Neuronal stem cell (in vitro differentiated cells): ENCODE measurements around the gene PDAP1.

Experiments used
- DNase-seq: peaks from one replicate; pipeline ENCODE4 v3.0.0-alpha.2; 2013; ENCODE audit warnings: low spot score
- H2AFZ ChIP-seq: one replicate; pipeline ENCODE4 v1.6.1; 2013; ENCODE audit warnings: mild to moderate bottlenecking, low read length, inconsistent platforms
- H2AK5ac ChIP-seq: 2 replicates; pipeline ENCODE4 v1.6.1; 2013; ENCODE audit warnings: low read depth, mild to moderate bottlenecking, inconsistent platforms, low read length, moderate library complexity, mixed read lengths
- H2BK120ac ChIP-seq: 2 replicates; pipeline ENCODE4 v1.6.1; 2013; ENCODE audit warnings: low read depth, mild to moderate bottlenecking, inconsistent platforms, low read length, moderate library complexity, mixed read lengths
- H2BK12ac ChIP-seq: one replicate; pipeline ENCODE4 v1.6.1; 2013; ENCODE audit warnings: low read length, inconsistent platforms
- H2BK15ac ChIP-seq: 2 replicates; pipeline ENCODE4 v1.6.1; 2013; ENCODE audit warnings: mild to moderate bottlenecking, low read length, inconsistent platforms, mixed read lengths
- H2BK5ac ChIP-seq: one replicate; pipeline ENCODE4 v1.6.1; 2013; ENCODE audit warnings: inconsistent platforms, mild to moderate bottlenecking, low read length, moderate library complexity
- H3K14ac ChIP-seq: one replicate; pipeline ENCODE4 v1.6.1; 2013; ENCODE audit warnings: low read length, inconsistent platforms
- H3K18ac ChIP-seq: 2 replicates; pipeline ENCODE4 v1.6.1; 2013; ENCODE audit warnings: low read length, inconsistent platforms
- H3K23ac ChIP-seq: 2 replicates; pipeline ENCODE4 v1.6.1; 2013; ENCODE audit warnings: low read depth, mild to moderate bottlenecking, mixed read lengths, low read length, inconsistent platforms; ENCODE audit not compliant: poor library complexity
- H3K27ac ChIP-seq: replicated peaks from 3 replicates; pipeline ENCODE4 v1.5.1; 2013; ENCODE audit warnings: low read length, inconsistent platforms
- H3K27me3 ChIP-seq, 3 experiments: 2 replicates each; pipeline ENCODE4 v1.6.1; 2013; ENCODE audit warnings: low read length in 3 of 3, mild to moderate bottlenecking in 2 of 3, inconsistent platforms in 1 of 3, low read depth in 1 of 3, mixed read lengths in 1 of 3, moderate library complexity in 1 of 3; ENCODE audit not compliant: control insufficient read depth in 3 of 3, insufficient read depth in 3 of 3
- H3K36me3 ChIP-seq, 2 donors: replicated peaks in 1 of 2; 2 replicates each; pipeline ENCODE4 v1.6.1; 2013; ENCODE audit warnings: low read length in 2 of 2; ENCODE audit not compliant: control insufficient read depth in 2 of 2, insufficient read depth in 2 of 2
- H3K4ac ChIP-seq: 2 replicates; pipeline ENCODE4 v1.6.1; 2013; ENCODE audit warnings: inconsistent platforms, mild to moderate bottlenecking, low read length, moderate library complexity
- H3K4me1 ChIP-seq, 2 donors: 1 replicate in 1 of 2; 2 replicates in 1 of 2; pipeline ENCODE4 v1.6.1; 2013; ENCODE audit warnings: low read length in 2 of 2, low read depth in 1 of 2; ENCODE audit not compliant: control insufficient read depth in 2 of 2, insufficient read depth in 1 of 2
- H3K4me2 ChIP-seq: one replicate; pipeline ENCODE4 v1.6.1; 2013; ENCODE audit warnings: mild to moderate bottlenecking, low read length, inconsistent platforms; ENCODE audit not compliant: insufficient read depth, poor library complexity, severe bottlenecking
- H3K4me3 ChIP-seq, 2 donors: 2 replicates each; pipeline ENCODE4 v1.5.1; 2013; ENCODE audit warnings: low read length in 2 of 2, mild to moderate bottlenecking in 2 of 2, inconsistent platforms in 1 of 2, moderate library complexity in 1 of 2
- H3K79me1 ChIP-seq: one replicate; pipeline ENCODE4 v1.6.1; 2013; ENCODE audit warnings: low read depth, mild to moderate bottlenecking, inconsistent platforms, low read length, moderate library complexity
- H3K9ac ChIP-seq: one replicate; pipeline ENCODE4 v1.6.1; 2013; ENCODE audit warnings: mild to moderate bottlenecking, low read depth, low read length, inconsistent platforms; ENCODE audit not compliant: poor library complexity
- H3K9me3 ChIP-seq, 2 donors: replicated peaks in 1 of 2; 2 replicates each; pipeline versions ENCODE3 to v1.6.1; 2013; ENCODE audit warnings: low read length in 2 of 2, mild to moderate bottlenecking in 2 of 2, inconsistent platforms in 1 of 2, low read depth in 1 of 2, mixed read lengths in 1 of 2, moderate library complexity in 1 of 2; ENCODE audit not compliant: control insufficient read depth in 2 of 2, insufficient read depth in 1 of 2
- H4K8ac ChIP-seq: one replicate; pipeline ENCODE4 v1.6.1; 2013; ENCODE audit warnings: low read depth, mild to moderate bottlenecking, inconsistent platforms, low read length, moderate library complexity
- H4K91ac ChIP-seq: one replicate; pipeline ENCODE4 v1.6.1; 2013; ENCODE audit warnings: low read length, low read depth, mild to moderate bottlenecking, inconsistent platforms; ENCODE audit not compliant: poor library complexity
- WGBS, 2 donors: extraction: QIAGEN DNeasy Blood & Tissue Kit; methylation state at CpG; one replicate each; pipeline ENCODE4 v1.1.7; 2013; ENCODE audit warnings: missing lambda C conversion rate in 2 of 2, mixed read lengths in 1 of 2; ENCODE audit not compliant: insufficient read length in 2 of 2, insufficient replicate concordance in 1 of 2; ENCODE audit errors: extremely low coverage in 2 of 2; 5-methylcytosine and 5-hydroxymethylcytosine counted together

The PDAP1 gene

DNA sequence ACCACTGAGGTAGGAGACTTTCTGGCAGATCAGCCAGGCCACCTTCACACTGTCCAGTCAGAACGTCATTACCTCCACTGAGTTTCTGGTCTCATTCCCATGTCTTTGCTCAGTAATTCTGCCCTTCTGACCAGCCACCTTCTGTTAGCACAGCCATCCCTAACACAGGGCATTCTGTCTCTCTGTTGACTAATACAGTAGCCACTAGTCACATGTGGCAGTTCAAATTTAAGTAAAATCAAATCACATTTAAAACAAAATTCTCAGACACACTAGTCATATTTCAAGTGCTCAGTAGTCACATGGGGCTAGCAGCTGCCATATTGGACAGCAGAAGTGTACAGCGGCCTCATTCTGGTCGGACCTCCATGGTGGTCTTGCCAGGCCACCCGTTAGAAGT lies 37.7 kb upstream of the PDAP1 start:
- Histone ChIP-seq H3K4ac (no peak overlapping the region), H4K91ac (no peak overlapping the region), H2BK15ac (no peak overlapping the region), H3K9ac (no peak overlapping the region), H2BK12ac (no peak overlapping the region), H3K27ac (no peak overlapping the region), H3K23ac (no peak overlapping the region), H2AK5ac (no peak overlapping the region), H4K8ac (no peak overlapping the region), H3K14ac (no peak overlapping the region), H3K27me3 (no peaks in the 10 kb centered on the region), H2BK120ac (no peak overlapping the region), H3K9me3 (no peaks in the 10 kb centered on the region), H3K36me3 (peaks cover 52 to 95% of the 10 kb centered on the region in 2 donors), H3K79me1 (peaks cover 7% of the 10 kb centered on the region), H3K4me1 (no peaks in the 10 kb centered on the region), H3K18ac (no peak overlapping the region), H2AFZ (no peak overlapping the region), H3K4me3 (no peak overlapping the region), H3K4me2 (no peak overlapping the region), H2BK5ac (no peak overlapping the region)
- DNase-seq: no peak
- no CpG with 5 or more reads among the region's 4 CpGs for WGBS, 2 donors

DNA sequence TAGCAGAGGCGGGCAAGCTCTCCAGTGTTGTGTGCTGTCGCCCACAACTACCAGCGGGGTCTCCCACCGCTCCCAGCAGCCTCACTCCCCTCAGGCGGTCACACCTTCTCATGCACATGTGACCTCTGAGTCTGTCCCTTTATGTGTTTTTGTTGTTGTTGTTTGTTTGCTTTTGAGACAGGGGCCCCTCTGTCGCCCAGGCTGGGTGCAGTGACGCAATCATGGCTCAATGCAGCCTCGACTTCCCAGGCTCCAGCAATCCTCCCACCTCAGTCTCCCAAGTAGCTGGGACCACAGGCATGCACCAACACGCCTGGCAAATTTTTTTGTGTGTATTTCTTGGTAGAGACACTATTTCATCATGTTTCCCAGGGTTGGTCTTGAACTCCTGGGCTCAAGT lies 31.8 kb upstream of the PDAP1 start:
- Histone ChIP-seq H2BK5ac (no peak overlapping the region), H3K4me2 (no peak overlapping the region), H2BK15ac (no peak overlapping the region), H2BK12ac (no peak overlapping the region), H3K14ac (no peak overlapping the region), H3K4ac (no peak overlapping the region), H4K8ac (no peak overlapping the region), H3K4me3 (peak overlapping the region in 1 of 2 donors; percentile 86), H3K18ac (no peak overlapping the region), H3K27ac (no peak overlapping the region), H3K79me1 (peaks cover 10% of the 10 kb centered on the region), H2AFZ (no peak overlapping the region), H3K9ac (peak overlapping the region; percentile 30), H3K9me3 (no peaks in the 10 kb centered on the region), H2BK120ac (no peak overlapping the region), H2AK5ac (no peak overlapping the region), H3K36me3 (peaks cover 12 to 60% of the 10 kb centered on the region in 2 donors), H3K23ac (no peak overlapping the region), H3K4me1 (peaks cover 8 to 12% of the 10 kb centered on the region in 2 donors), H3K27me3 (no peaks in the 10 kb centered on the region), H4K91ac (no peak overlapping the region)
- DNase-seq: no peak
- WGBS, 2 donors: no CpG with 5 or more reads among the region's 9 CpGs

DNA sequence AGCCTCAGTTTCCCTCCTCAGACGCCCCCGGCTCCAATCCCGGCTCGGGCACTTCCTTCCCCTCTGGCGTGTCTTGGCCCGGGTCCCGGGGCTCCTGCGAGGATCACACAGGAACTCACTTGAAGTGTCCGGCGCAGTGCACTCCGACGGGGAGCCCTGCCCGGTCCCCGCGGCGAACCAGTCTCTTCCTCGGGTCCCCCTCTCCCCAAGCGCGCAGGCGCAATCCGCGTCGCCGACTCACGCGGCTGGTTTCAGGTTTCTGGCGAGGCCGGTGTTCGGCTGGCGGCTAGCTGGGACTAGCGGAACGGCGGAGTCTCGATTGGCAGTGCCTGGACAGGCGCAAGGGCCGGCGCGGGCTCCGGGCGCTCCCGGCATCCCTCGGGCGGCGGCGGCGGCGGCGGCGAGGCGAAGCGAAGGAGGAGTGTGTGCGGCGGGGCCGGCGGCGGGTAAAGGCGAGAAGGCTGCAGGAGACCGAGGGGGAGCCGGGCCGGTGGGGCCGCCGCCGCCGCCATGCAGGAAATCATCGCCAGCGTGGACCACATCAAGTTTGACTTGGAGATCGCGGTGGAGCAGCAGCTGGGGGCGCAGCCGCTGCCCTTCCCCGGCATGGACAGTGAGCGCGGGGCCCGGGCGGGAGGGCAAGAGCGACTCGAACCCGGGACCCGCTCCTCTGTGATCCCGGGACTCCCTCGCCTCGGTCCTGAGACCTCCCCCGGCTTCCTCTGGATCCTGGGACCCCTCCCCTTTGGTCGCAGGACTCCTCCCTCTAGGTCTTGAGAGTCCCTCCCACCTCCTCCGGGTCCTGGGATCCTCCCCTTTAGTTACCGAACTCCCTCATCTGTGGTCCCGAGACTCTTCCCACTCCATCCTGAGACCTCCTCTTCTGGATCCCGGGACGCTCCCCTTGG lies 30.4 kb upstream of the PDAP1 start, which contains the start of the genes CPSF4 and PTCD1:
CPSF4 (plus strand) TSS at position 371 of the 908 bp plus-strand sequence; CDS start at position 511, 140 bp downstream.
PTCD1 (minus strand) TSS at position 226 of the 908 bp plus-strand sequence. CDS start 3,556 bp downstream, outside the sequence.
- peak within 1 kb of the TSS; percentile 71 for H2AK5ac ChIP-seq
- peak within 1 kb of the TSS; percentile 91 for H2BK15ac ChIP-seq
- peak within 1 kb of the TSS; percentile 91 for H3K27ac ChIP-seq
- no peak within 1 kb of the TSS for H4K91ac ChIP-seq
- peak within 1 kb of the TSS; percentile 76 for H4K8ac ChIP-seq
- H3K9ac ChIP-seq: peak within 1 kb of the TSS; percentile 100
- peak within 1 kb of the TSS; percentile 99 for H3K18ac ChIP-seq
- no CpG with 5 or more reads among the region's 89 CpGs for WGBS, 2 donors
- H3K36me3 ChIP-seq: peaks cover 13 to 61% of the 10 kb centered on the region in 2 donors
- H2AFZ ChIP-seq: peak within 1 kb of the TSS; percentile 99
- H3K4ac ChIP-seq: peak within 1 kb of the TSS; percentile 99
- peak; percentile 97 for DNase-seq
- H3K4me2 ChIP-seq: peak within 1 kb of the TSS; percentile 76
- peak within 1 kb of the TSS; percentile 79 for H2BK5ac ChIP-seq
- H3K4me3 ChIP-seq: peak within 1 kb of the TSS; percentile 86 to 98
- no peaks in the 10 kb centered on the region for H3K27me3 ChIP-seq
- no peak within 1 kb of the TSS for H2BK120ac ChIP-seq
- peak within 1 kb of the TSS; percentile 78 for H2BK12ac ChIP-seq
- H3K9me3 ChIP-seq: no peaks in the 10 kb centered on the region
- peak within 1 kb of the TSS; percentile 92 for H3K14ac ChIP-seq
- peaks cover 8 to 12% of the 10 kb centered on the region in 2 donors for H3K4me1 ChIP-seq
- H3K79me1 ChIP-seq: peaks cover 13% of the 10 kb centered on the region
- peak within 1 kb of the TSS; percentile 98 for H3K23ac ChIP-seq

DNA sequence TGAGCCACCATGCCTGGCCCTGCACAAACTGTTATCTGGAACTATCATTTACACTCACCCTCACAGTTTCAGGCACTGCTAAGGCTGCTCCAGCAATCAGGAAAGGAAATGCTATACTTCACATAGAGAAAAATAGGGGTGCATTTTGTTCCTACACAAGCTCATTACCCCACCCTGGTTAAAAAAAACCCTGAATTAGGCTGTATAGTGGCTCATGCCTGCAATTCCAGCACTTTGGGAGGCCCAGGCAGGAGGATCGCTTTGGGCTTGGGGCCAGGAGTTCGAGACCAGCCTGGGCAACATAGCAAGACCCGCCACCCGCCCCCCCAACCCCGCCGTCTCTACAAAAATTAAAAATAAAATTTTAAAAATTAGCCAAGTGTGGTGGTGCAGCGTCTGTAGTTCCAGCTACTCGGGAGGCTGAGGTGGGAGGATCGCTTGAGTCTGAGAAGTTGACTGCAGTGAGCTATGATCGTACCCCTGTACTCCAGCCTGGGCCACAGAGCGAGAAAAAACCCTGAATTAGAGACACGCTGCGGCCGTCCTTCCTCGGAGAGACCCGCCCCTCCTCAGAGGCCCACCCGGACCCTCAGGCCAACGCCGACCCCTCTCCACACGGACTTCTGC lies 29.7 kb upstream of the PDAP1 start:
- Histone ChIP-seq H3K79me1 (peaks cover 16% of the 10 kb centered on the region), H3K23ac (peak overlapping the region; percentile 98), H3K27me3 (no peaks in the 10 kb centered on the region), H3K27ac (no peak overlapping the region), H2BK15ac (peak overlapping the region; percentile 91), H3K4me2 (peak overlapping the region; percentile 76), H2BK120ac (no peak overlapping the region), H2AFZ (peak overlapping the region; percentile 99), H3K9ac (peak overlapping the region; percentile 91), H4K91ac (no peak overlapping the region), H3K9me3 (no peaks in the 10 kb centered on the region), H3K4me3 (peak overlapping the region; percentile 86 to 98), H2AK5ac (peak overlapping the region; percentile 61), H3K18ac (peak overlapping the region; percentile 95), H2BK5ac (peak overlapping the region; percentile 79), H2BK12ac (peak overlapping the region; percentile 78), H3K14ac (peak overlapping the region; percentile 85), H3K36me3 (peaks cover 18 to 61% of the 10 kb centered on the region in 2 donors), H3K4me1 (peaks cover 8 to 12% of the 10 kb centered on the region in 2 donors), H3K4ac (no peak overlapping the region), H4K8ac (peak overlapping the region; percentile 76)
- no peak for DNase-seq
- WGBS, 2 donors: no CpG with 5 or more reads among the region's 20 CpGs
